GM18508 (cell line): ENCODE results near the gene PAX7.

Experiments used
- ATAC-seq: cut with Tn5 transposase; IDR thresholded peaks from one replicate; pipeline ENCODE4 v1.9.1; 2021; ENCODE audit warnings: moderate number of reproducible peaks; ENCODE audit not compliant: insufficient read depth, unreplicated experiment

Gene PAX7

GRCh38 chr1:18618546-18619466 lies 11.8 kb upstream of the PAX7 start:
- ATAC-seq, result no peak

DNA sequence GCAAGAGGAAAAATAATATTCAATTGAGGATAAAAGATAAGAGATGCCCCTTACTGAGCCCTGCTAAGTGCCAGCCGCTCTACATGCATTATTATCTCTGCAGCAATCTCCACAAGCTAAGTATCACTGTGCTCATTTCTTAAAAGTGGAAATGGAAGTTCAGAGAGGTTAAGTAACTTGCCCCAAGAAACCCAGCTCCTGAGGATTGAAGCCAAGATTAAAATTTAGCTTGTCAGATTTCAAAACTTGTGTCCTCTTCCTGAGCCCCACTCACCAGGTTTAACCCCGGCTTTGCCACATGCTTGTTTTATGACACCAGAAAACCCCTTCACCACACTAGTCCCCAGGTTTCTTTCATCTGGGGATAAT lies 11.2 kb upstream of the PAX7 start:
- ATAC-seq, result no peak

- ATAC-seq, result no peak
These were observed 2.1 kb upstream of the PAX7 start for GRCh38 chr1:18628511-18628910.

- ATAC-seq, result no peak
These were observed 761 bp upstream of the PAX7 start for GRCh38 chr1:18629659-18630510.

GRCh38 chr1:18631496-18632217 lies 1.0 kb downstream of the PAX7 start:
- no peak for ATAC-seq

DNA sequence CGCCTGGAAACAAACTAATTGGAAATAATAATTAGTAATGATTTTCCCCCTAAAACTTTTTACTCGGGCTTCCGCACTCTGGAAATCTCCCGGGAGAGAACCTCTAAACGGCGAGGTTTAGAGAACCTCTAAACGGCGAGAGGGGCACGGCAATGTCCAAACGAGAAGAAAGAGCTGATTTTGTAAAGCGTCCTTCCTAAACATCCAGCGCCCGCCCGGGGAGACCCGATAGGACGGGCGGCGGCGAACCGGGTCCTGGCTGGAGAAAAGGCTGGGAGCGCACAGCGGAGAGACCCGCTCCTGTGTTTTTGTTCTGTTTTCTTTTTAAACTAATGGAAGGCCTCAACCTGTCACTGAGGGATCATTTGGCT lies 1.6 kb downstream of the PAX7 start:
- no peak for ATAC-seq

GRCh38 chr1:18632783-18633421 lies 2.3 kb downstream of the PAX7 start:
- ATAC-seq, result no peak

- ATAC-seq, result no peak
These were observed 2.9 kb downstream of the PAX7 start for GRCh38 chr1:18633422-18634155.

DNA sequence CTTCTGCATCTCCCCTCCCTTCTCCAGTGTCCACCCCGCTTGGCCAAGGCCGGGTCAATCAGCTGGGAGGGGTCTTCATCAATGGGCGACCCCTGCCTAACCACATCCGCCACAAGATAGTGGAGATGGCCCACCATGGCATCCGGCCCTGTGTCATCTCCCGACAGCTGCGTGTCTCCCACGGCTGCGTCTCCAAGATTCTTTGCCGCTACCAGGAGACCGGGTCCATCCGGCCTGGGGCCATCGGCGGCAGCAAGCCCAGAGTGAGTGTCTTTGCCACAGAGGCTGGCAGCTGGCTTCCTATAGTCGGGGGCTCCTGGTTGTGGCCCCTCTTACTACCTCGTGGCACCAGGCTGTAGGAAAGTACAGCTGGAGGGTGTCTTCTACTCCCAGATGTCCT lies 3.6 kb downstream of the PAX7 start:
- no peak for ATAC-seq

DNA sequence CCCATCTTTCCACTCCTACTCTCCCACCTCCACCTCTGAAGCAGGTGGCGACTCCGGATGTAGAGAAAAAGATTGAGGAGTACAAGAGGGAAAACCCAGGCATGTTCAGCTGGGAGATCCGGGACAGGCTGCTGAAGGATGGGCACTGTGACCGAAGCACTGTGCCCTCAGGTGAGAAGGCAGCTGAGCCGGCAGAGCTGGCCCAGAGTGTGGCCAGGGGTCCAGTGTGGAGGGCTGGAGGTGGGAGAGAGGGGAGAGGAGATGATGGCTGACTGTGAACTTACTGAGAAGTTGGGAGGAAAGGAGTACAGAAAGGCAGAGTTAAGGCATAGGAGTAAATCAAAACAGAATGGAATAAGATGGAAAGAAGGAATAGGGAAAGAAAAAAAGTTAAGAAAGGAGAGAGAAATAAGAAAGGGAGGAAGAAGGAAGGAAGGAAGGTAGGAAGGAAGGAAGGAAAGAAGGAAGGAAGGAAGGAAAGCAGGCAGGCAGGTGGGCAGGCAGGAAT lies 4.5 kb downstream of the PAX7 start:
- no peak for ATAC-seq

- no peak for ATAC-seq
These were observed 5.4 kb downstream of the PAX7 start for GRCh38 chr1:18635891-18636595.

- ATAC-seq, result no peak
These were observed 6.2 kb downstream of the PAX7 start for GRCh38 chr1:18636596-18637508.

- ATAC-seq, result no peak
These were observed 6.9 kb downstream of the PAX7 start for GRCh38 chr1:18637511-18637960.

GRCh38 chr1:18637962-18638834 lies 7.6 kb downstream of the PAX7 start:
- ATAC-seq, result no peak

- ATAC-seq, result no peak
These were observed 8.3 kb downstream of the PAX7 start for GRCh38 chr1:18638835-18639364.

- no peak for ATAC-seq
These were observed 8.9 kb downstream of the PAX7 start for GRCh38 chr1:18639368-18640055.
